ENCODE data around the gene DAAM2.

DAAM2 gene

GRCh38 chr6:39885691-39886090 is 93.5 kb downstream of the DAAM2 start:
- no peak for DNase-seq (ENCODE audit: low read depth in 2 of 2)

GRCh38 chr6:39886871-39887270 is 94.7 kb downstream of the DAAM2 start:
- DNase-seq (ENCODE audit: low read depth in 2 of 2) = no peak

DNA sequence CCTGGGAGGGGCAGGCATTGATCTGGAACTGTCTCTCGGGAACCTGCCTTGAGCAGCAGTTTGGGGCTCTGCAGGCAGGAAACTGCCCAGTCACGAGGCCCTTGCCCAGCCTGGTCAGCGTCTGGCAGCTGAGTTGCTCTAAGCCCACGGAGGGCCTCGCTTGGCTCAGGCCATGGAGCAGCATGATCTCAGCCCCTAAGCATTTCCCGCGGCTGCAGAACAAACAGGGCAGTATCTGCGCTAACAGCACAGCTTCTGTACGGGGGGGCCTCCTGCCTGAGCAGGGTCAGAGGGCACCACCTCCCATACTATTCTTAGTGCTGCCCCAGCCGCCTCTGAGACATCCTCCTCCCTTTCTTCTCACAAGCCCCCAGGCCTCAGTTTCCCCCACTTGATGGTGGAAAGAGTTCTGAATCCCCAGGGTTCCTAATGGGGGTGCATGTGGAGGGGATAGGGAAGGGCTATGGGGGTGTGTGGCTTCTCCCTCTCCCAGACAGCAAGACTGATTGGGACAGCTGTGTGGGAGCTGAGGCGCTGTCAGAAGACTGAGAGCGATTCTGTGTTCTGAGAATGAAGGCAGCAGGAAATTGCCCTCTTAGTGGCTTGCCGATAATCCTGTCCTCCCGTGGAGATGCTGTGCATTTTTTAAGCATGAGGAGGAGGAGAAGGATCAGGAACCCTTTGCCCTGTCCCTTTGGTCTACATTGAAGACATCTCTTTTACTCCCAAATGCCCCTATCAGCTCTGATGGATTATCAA is 95.7 kb downstream of the DAAM2 start:
- DNase-seq (ENCODE audit: low read depth in 2 of 2) = no peak

GRCh38 chr6:39889229-39889628 is 97.1 kb downstream of the DAAM2 start:
- no peak for DNase-seq (ENCODE audit: low read depth in 2 of 2)

DNA sequence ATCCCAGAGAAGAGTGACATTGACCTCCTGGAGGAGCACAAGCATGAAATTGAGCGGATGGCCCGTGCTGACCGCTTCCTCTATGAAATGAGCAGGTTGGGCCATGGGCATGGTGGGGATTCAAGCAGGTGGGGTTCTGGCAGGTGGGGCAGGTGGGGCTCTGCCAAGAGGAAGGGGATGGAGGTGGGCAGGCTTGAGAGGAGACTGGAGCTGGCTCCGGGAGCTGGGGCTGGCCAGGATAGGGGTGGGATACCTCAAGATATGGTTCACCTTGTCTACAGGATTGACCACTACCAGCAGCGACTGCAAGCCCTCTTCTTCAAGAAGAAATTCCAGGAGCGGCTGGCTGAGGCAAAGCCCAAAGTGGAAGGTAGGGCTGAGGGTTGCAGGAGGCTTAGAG is 99.2 kb downstream of the DAAM2 start:
- DNase-seq (ENCODE audit: low read depth in 2 of 2) = no peak

DNA sequence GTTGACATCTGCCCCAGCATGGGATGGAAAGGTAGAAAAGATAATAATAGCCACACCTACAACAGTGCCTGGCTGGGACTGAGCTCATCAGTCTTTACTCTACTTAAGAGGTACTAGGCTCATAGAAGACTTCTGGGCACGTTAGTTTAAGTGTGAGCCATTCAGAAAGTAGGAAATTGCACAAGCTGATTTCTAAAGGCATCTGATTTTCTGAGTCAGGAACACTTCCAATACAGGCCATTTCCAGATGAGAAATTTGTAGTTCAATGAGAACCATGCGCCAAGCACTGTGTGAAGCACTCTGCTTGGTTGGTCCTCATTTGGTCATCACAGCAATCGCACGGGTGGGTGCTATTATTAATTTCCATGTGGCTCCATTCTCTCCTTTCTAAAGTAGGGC is 99.8 kb downstream of the DAAM2 start:
- no peak for DNase-seq (ENCODE audit: low read depth in 2 of 2)

- DNase-seq (ENCODE audit: low read depth in 2 of 2) = no peak
Measured at GRCh38 chr6:39892490-39893129, 100.4 kb downstream of the DAAM2 start.

DNA sequence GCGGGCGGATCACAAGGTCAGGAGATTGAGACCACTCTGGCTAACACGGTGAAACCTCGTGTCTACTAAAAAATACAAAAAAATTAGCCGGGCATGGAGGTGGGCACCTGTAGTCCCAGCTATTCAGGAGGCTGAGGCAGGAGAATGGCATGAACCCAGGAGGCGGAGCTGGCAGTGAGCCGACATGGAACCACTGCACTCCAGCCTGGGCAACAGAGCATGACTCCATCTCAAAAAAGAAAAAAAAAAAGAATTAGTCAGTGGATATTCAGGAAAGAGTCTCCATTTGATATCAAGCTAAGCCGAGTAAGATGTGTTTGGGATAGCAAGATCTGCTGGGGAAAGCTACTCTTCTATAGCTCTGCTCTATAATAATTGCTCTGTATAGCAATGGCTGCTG is 101.1 kb downstream of the DAAM2 start:
- DNase-seq (ENCODE audit: low read depth in 2 of 2) = no peak

- DNase-seq (ENCODE audit: low read depth in 2 of 2) = no peak
Measured at GRCh38 chr6:39896701-39897100, 104.5 kb downstream of the DAAM2 start.

DNA sequence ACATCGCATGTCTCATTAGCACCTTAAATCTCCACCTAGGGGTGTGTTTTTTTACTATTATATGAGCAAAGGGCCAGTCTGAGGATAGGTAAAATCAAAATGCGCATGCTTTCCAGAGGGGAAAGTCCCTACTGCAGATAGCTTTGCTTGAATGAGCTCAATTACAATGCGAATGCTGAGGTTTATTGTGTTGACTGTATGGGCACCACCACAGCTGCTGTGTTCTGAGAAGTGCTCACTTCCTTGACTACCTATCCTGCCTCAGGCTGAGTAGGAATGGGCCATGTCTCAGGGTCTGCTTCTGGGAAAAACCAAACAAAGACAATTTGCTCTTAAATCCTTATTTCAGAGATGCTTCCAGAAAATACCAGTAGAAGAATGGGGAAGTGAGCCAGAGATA is 105.5 kb downstream of the DAAM2 start:
- DNase-seq (ENCODE audit: low read depth in 2 of 2) = no peak

- DNase-seq (ENCODE audit: low read depth in 2 of 2) = no peak
Measured at GRCh38 chr6:39898625-39899024, 106.4 kb downstream of the DAAM2 start.

DNA sequence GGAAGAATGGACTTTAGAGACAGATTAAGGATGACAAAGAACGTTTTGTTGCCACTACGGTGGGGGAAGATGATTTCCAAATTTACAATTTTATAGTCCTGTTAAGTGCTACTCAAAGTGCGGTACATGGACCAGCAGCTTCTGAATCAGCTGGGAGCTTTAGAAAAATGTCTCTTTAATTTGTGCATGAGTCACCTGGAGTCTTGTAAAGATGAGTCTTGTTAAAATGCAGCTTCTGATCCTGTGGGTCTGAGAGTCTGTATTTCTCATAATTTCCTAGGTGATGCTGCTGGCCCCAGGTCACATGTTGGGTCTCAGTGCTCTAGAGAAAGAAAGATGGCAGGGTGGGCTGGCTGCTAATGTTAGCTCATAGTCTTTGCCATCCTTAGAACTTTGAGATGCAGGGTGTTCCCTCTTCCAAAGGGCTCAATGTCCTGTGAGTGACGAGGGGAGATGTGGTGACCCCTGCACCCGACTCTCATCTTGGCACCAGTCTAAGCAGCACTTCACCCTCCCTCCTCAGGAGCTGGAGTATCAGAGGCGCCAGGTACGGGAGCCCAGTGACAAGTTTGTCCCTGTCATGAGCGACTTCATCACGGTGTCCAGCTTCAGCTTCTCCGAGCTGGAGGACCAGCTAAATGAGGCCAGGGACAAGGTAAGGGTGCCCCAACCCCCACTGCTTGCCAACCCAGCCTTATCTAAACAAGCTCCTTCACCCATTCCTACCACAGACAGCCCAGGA is 107.5 kb downstream of the DAAM2 start:
- no peak for DNase-seq (ENCODE audit: low read depth in 2 of 2)

DNA sequence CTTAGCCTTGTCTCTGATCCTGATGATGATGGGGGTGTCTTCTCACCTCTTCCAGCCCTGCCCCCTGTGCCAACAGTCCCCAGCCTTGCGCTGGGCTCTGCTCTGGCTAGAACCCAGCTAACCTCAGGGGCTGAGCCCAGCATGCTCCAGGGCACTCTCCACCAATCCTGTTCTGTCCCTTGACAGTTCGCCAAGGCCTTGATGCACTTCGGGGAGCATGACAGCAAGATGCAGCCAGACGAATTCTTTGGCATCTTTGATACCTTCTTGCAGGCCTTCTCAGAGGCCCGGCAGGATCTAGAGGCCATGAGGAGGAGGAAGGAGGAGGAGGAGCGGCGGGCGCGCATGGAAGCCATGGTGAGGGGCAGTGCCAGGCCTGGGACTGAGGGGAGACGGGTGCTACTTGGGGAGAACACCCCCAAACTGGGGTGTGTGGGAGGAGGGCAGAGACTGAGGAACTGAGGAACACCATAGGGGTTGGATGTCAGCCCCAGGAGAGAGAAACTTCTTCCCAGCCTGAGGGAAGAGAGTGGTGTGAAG is 109.0 kb downstream of the DAAM2 start:
- DNase-seq (ENCODE audit: low read depth in 2 of 2) = no peak

GRCh38 chr6:39901670-39902069 is 109.5 kb downstream of the DAAM2 start:
- DNase-seq (ENCODE audit: low read depth in 2 of 2) = no peak

- DNase-seq (ENCODE audit: low read depth in 2 of 2) = no peak
Measured at GRCh38 chr6:39902136-39902535, 110.0 kb downstream of the DAAM2 start.

GRCh38 chr6:39902786-39903465 is 110.8 kb downstream of the DAAM2 start:
- no peak for DNase-seq (ENCODE audit: low read depth in 2 of 2)

DNA sequence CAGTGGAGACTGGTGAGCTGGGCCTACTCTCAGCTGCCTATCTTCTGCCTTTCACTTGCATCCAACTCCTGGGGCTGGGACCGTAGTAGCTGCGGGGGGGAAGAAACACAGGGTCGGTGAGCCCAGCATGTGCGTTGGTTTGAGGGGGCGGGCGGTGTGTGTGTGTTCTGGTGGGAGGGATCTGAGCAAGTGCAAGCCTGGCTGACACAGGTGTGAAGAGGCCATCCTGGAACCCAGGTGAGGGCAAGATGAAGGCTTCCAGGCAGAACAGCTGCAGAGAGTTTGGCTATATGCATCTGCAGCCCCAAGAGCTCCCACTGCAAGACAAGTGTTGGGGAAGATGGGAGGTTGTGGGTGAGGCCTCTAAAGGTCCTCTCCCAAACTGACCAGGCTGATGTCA is 111.5 kb downstream of the DAAM2 start:
- no peak for DNase-seq (ENCODE audit: low read depth in 2 of 2)

GRCh38 chr6:39904946-39905639 is 112.9 kb downstream of the DAAM2 start:
- DNase-seq (ENCODE audit: low read depth in 2 of 2) = no peak

GRCh38 chr6:39905640-39905975 is 113.4 kb downstream of the DAAM2 start:
- no peak for DNase-seq (ENCODE audit: low read depth in 2 of 2)

- DNase-seq (ENCODE audit: low read depth in 2 of 2) = no peak
Measured at GRCh38 chr6:39906318-39906761, 114.2 kb downstream of the DAAM2 start.

DNA sequence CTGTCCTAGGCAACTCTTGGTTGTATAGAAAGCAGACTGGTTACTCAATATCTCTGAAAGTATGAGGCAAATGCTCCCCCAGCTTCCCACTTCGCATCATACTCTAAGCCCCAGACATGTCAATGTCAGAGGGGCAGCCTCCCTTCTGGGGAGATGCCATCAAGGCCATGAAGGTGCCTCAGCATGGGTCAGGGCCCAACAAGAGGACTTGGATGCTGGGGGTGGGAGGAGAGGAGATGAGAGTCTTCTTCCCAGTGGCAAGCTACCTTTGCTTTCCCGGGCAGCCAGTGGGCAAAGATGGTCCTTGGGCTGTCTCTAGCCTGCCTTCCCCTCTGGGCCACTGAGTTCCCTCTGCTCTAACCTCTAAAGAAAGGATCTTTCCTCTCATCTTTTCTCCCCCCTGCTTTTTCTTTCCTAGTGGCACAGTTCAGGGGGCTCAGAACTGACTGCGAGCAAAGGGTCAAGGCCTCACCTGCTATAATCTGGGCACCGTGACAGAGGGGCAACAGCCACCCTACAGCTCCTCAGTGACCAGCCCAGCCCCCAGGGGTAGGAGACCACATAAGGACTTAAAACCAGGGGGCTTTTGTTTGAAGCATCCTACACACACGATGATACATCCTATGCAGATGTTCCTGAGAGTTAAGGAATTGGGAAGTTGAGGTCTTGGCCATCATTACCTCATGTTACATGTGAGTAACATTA is 115.8 kb downstream of the DAAM2 start:
- no peak for DNase-seq (ENCODE audit: low read depth in 2 of 2)
